ENCODE measurements around the gene PHF13. TPM values are rescaled to one million over a fixed set of nuclear protein-coding genes. Genes with fewer than 3 reads are reported as not detected.

Gene PHF13
- total and polyA plus RNA-seq, 9 of the 15 experiments (the other 6 are each of a cell fraction or from before 2014, with no cell fraction given), result 1.8 to 36.1 (median 11.7) TPM

DNA sequence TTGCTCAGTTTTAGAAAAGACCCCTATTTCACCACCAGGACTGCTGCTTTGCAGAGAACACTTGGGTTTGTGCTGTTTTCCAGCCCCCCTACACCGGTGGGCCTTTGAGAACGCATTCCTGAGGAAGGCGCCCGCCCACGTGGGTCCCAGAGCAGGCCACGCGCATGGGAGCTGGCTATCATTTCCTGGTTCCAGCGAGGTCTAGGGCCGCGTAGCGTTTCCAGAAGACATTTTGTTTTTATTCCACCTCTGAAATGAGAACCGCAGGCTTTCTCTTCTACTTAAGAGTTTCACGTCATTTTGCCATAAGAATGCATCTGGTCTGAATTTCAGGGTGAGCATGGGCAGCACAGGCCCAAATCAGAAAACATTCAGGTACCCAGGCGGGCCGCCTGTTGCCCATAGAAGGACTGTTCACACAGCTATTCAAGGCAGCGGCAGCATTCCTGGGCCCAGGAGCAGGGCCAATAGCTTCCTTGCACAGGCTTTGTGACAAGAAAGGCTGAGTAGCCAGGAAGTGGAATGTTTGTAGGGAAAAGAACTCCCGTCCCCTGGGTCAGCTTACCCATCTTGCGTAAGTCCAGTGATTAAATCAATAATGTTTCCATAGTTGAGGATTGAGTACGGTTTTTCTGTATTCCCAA lies 9.5 kb upstream of the PHF13 start (continued):
- TF ChIP-seq ZNF695 (CRISPR knock-in tag; IDR thresholded peaks at IDR 0.05), result no peak
- peak in 1 of 2 experiments; percentile 44; a peak in 3 of 4 replicates for TF ChIP-seq RAD21 (CRISPR knock-in tag; conservative IDR thresholded peaks at IDR 0.05 in 1 of 2, IDR thresholded peaks at IDR 0.05 in 1 of 2)
- no peak for TF ChIP-seq NCOA1 (IDR thresholded peaks at IDR 0.05; ENCODE audit: low read depth)
- TF ChIP-seq, protein P1, sequence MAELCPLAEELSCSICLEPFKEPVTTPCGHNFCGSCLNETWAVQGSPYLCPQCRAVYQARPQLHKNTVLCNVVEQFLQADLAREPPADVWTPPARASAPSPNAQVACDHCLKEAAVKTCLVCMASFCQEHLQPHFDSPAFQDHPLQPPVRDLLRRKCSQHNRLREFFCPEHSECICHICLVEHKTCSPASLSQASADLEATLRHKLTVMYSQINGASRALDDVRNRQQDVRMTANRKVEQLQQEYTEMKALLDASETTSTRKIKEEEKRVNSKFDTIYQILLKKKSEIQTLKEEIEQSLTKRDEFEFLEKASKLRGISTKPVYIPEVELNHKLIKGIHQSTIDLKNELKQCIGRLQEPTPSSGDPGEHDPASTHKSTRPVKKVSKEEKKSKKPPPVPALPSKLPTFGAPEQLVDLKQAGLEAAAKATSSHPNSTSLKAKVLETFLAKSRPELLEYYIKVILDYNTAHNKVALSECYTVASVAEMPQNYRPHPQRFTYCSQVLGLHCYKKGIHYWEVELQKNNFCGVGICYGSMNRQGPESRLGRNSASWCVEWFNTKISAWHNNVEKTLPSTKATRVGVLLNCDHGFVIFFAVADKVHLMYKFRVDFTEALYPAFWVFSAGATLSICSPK (IDR thresholded peaks at IDR 0.05; ENCODE audit: borderline replicate concordance), result no peak
- TF ChIP-seq RAD51 (IDR thresholded peaks at IDR 0.05; ENCODE audit: borderline replicate concordance, low read depth), result peak; percentile 65; the same call in 1 of the 2 replicates
- TF ChIP-seq HDAC2 (IDR thresholded peaks at IDR 0.05), result peak; percentile 72
- no peak; the same call in 1 of the 2 replicates for TF ChIP-seq ZNF707 (CRISPR knock-in tag; conservative IDR thresholded peaks at IDR 0.05)
- no peak for TF ChIP-seq RFX1 (IDR thresholded peaks at IDR 0.05)
- TF ChIP-seq ZNF24 (IDR thresholded peaks at IDR 0.05), result no peak
- TF ChIP-seq ZNF551 (CRISPR knock-in tag; IDR thresholded peaks at IDR 0.05), result no peak
- no peak for TF ChIP-seq HLTF (IDR thresholded peaks at IDR 0.05)
- TF ChIP-seq, protein P2, sequence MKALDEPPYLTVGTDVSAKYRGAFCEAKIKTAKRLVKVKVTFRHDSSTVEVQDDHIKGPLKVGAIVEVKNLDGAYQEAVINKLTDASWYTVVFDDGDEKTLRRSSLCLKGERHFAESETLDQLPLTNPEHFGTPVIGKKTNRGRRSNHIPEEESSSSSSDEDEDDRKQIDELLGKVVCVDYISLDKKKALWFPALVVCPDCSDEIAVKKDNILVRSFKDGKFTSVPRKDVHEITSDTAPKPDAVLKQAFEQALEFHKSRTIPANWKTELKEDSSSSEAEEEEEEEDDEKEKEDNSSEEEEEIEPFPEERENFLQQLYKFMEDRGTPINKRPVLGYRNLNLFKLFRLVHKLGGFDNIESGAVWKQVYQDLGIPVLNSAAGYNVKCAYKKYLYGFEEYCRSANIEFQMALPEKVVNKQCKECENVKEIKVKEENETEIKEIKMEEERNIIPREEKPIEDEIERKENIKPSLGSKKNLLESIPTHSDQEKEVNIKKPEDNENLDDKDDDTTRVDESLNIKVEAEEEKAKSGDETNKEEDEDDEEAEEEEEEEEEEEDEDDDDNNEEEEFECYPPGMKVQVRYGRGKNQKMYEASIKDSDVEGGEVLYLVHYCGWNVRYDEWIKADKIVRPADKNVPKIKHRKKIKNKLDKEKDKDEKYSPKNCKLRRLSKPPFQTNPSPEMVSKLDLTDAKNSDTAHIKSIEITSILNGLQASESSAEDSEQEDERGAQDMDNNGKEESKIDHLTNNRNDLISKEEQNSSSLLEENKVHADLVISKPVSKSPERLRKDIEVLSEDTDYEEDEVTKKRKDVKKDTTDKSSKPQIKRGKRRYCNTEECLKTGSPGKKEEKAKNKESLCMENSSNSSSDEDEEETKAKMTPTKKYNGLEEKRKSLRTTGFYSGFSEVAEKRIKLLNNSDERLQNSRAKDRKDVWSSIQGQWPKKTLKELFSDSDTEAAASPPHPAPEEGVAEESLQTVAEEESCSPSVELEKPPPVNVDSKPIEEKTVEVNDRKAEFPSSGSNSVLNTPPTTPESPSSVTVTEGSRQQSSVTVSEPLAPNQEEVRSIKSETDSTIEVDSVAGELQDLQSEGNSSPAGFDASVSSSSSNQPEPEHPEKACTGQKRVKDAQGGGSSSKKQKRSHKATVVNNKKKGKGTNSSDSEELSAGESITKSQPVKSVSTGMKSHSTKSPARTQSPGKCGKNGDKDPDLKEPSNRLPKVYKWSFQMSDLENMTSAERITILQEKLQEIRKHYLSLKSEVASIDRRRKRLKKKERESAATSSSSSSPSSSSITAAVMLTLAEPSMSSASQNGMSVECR (CRISPR knock-in tag; IDR thresholded peaks at IDR 0.05), result peak; percentile 90
- TF ChIP-seq TAF7 (tag; IDR thresholded peaks at IDR 0.05), result no peak
- no peak; the same call in 1 of the 2 replicates for TF ChIP-seq KLF13 (tag; IDR thresholded peaks at IDR 0.05; ENCODE audit: borderline replicate concordance, low read depth)
- TF ChIP-seq, protein P3, sequence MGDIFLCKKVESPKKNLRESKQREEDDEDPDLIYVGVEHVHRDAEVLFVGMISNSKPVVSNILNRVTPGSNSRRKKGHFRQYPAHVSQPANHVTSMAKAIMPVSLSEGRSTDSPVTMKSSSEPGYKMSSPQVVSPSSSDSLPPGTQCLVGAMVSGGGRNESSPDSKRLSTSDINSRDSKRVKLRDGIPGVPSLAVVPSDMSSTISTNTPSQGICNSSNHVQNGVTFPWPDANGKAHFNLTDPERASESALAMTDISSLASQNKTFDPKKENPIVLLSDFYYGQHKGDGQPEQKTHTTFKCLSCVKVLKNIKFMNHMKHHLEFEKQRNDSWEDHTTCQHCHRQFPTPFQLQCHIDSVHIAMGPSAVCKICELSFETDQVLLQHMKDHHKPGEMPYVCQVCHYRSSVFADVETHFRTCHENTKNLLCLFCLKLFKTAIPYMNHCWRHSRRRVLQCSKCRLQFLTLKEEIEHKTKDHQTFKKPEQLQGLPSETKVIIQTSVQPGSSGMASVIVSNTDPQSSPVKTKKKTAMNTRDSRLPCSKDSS (IDR thresholded peaks at IDR 0.05; ENCODE audit: low read depth, partially characterized antibody), result no peak
- peak; percentile 94 for TF ChIP-seq ZNF175 (CRISPR knock-in tag; IDR thresholded peaks at IDR 0.05; ENCODE audit: low read depth)
- no peak for TF ChIP-seq TCFL5 (CRISPR knock-in tag; conservative IDR thresholded peaks at IDR 0.05)
- TF ChIP-seq, protein P4, sequence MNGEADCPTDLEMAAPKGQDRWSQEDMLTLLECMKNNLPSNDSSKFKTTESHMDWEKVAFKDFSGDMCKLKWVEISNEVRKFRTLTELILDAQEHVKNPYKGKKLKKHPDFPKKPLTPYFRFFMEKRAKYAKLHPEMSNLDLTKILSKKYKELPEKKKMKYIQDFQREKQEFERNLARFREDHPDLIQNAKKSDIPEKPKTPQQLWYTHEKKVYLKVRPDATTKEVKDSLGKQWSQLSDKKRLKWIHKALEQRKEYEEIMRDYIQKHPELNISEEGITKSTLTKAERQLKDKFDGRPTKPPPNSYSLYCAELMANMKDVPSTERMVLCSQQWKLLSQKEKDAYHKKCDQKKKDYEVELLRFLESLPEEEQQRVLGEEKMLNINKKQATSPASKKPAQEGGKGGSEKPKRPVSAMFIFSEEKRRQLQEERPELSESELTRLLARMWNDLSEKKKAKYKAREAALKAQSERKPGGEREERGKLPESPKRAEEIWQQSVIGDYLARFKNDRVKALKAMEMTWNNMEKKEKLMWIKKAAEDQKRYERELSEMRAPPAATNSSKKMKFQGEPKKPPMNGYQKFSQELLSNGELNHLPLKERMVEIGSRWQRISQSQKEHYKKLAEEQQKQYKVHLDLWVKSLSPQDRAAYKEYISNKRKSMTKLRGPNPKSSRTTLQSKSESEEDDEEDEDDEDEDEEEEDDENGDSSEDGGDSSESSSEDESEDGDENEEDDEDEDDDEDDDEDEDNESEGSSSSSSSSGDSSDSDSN (IDR thresholded peaks at IDR 0.05; ENCODE audit: borderline replicate concordance in 1 of 2, low read depth in 2 of 2, low read length in 2 of 2), result no peak
- no peak for TF ChIP-seq MCM7 (IDR thresholded peaks at IDR 0.05)

Data from K562 (cell line).